Liver (tissue), 9 donors: ENCODE data around the gene ZNF438. TPM values are rescaled to one million over a fixed set of nuclear protein-coding genes. Genes with fewer than 3 reads are reported as not detected.

Experiments used
- DNase-seq: peaks from one replicate; pipeline ENCODE4 v3.0.0-alpha.2; 2017; ENCODE audit warnings: low spot score
- H3K27ac ChIP-seq, 2 donors: one replicate each; pipeline ENCODE4 v1.7.0; 2013; ENCODE audit warnings: inconsistent platforms in 2 of 2, low read length in 2 of 2, control low read depth in 1 of 2, low read depth in 1 of 2, mild to moderate bottlenecking in 1 of 2
- H3K27me3 ChIP-seq, 4 donors: one replicate each; pipeline versions ENCODE4 v1.6.1 to v1.7.0; 2013; ENCODE audit warnings: low read length in 3 of 4, inconsistent platforms in 1 of 4, mild to moderate bottlenecking in 1 of 4, moderate library complexity in 1 of 4; ENCODE audit not compliant: control insufficient read depth in 4 of 4, insufficient read depth in 4 of 4
- H3K36me3 ChIP-seq, 4 donors: one replicate each; pipeline versions ENCODE4 v1.6.1 to v1.7.0; 2013; ENCODE audit warnings: low read length in 3 of 4, mild to moderate bottlenecking in 3 of 4, low read depth in 1 of 4, moderate library complexity in 1 of 4; ENCODE audit not compliant: control insufficient read depth in 4 of 4, insufficient read depth in 3 of 4
- H3K4me1 ChIP-seq, 4 donors: one replicate each; pipeline versions ENCODE4 v1.6.1 to v1.7.0; 2013; ENCODE audit warnings: low read length in 3 of 4, mild to moderate bottlenecking in 3 of 4, moderate library complexity in 1 of 4; ENCODE audit not compliant: control insufficient read depth in 4 of 4, insufficient read depth in 4 of 4
- H3K4me3 ChIP-seq, 3 donors: one replicate each; pipeline versions ENCODE4 v1.6.1 to v1.7.0; 2013; ENCODE audit warnings: low read length in 3 of 3, control low read depth in 1 of 3, low read depth in 1 of 3, mild to moderate bottlenecking in 1 of 3
- H3K9ac ChIP-seq, 2 donors: one replicate each; pipeline ENCODE4 v1.7.0; 2013; ENCODE audit warnings: low read length in 2 of 2, mild to moderate bottlenecking in 2 of 2, moderate library complexity in 2 of 2, control low read depth in 1 of 2, low read depth in 1 of 2
- H3K9me3 ChIP-seq, 4 donors: one replicate each; pipeline versions ENCODE4 v1.6.1 to v1.7.0; 2013; ENCODE audit warnings: low read length in 3 of 4; ENCODE audit not compliant: control insufficient read depth in 4 of 4
- EGR1 ChIP-seq, 2 donors: IDR thresholded peaks; 2 replicates each; pipeline ENCODE4 v1.6.1; 2016 to 2018; ENCODE audit warnings: antibody characterized with exemption in 2 of 2, low read depth in 2 of 2
- FOXA1 ChIP-seq: IDR thresholded peaks from 2 replicates; pipeline ENCODE4 v1.6.1; 2016; ENCODE audit warnings: antibody characterized with exemption
- FOXA2 ChIP-seq: IDR thresholded peaks from 2 replicates; pipeline ENCODE4 v1.6.1; 2016; ENCODE audit warnings: antibody characterized with exemption
- GABPA ChIP-seq, 2 donors: IDR thresholded peaks in 1 of 2; conservative IDR thresholded peaks in 1 of 2; 2 replicates each; pipeline ENCODE4 v1.6.1; 2016; ENCODE audit warnings: antibody characterized with exemption in 2 of 2, mild to moderate bottlenecking in 1 of 2, moderate library complexity in 1 of 2
- HNF4A ChIP-seq, 2 donors: conservative IDR thresholded peaks; 2 replicates each; pipeline ENCODE4 v1.6.1; 2016; ENCODE audit warnings: antibody characterized with exemption in 2 of 2, mild to moderate bottlenecking in 2 of 2
- HNF4G ChIP-seq: IDR thresholded peaks from 2 replicates; pipeline ENCODE4 v1.6.1; 2016; ENCODE audit warnings: antibody characterized with exemption
- JUND ChIP-seq, 2 donors: IDR thresholded peaks; 2 replicates each; pipeline ENCODE4 v1.6.1; 2016; ENCODE audit warnings: antibody characterized with exemption in 2 of 2
- NR2F2 ChIP-seq: IDR thresholded peaks from 2 replicates; pipeline ENCODE4 v1.6.1; 2016; ENCODE audit warnings: antibody characterized with exemption
- RAD21 ChIP-seq, 2 donors: IDR thresholded peaks; 2 replicates each; pipeline ENCODE4 v1.6.1; 2016; ENCODE audit warnings: antibody characterized with exemption in 2 of 2, mild to moderate bottlenecking in 2 of 2
- RXRA ChIP-seq, 2 donors: IDR thresholded peaks; 2 replicates each; pipeline ENCODE4 v1.6.1; 2017 to 2018; ENCODE audit warnings: antibody characterized with exemption in 2 of 2, mild to moderate bottlenecking in 1 of 2
- SP1 ChIP-seq: IDR thresholded peaks from 2 replicates; pipeline ENCODE4 v1.6.1; 2018; ENCODE audit warnings: antibody characterized with exemption, mild to moderate bottlenecking
- TAF1 ChIP-seq: conservative IDR thresholded peaks from 2 replicates; pipeline ENCODE4 v1.6.1; 2016; ENCODE audit warnings: antibody characterized with exemption, mild to moderate bottlenecking
- YY1 ChIP-seq: IDR thresholded peaks from 2 replicates; pipeline ENCODE4 v1.6.1; 2016; ENCODE audit warnings: antibody characterized with exemption, mild to moderate bottlenecking
- ZBTB33 ChIP-seq: IDR thresholded peaks from 2 replicates; pipeline ENCODE4 v1.6.1; 2016; ENCODE audit warnings: antibody characterized with exemption
- WGBS: extraction: QIAGEN DNeasy Blood & Tissue Kit; methylation state at CpG from one replicate; pipeline ENCODE4 v1.1.7; 2013; 5-methylcytosine and 5-hydroxymethylcytosine counted together
- polyA plus RNA-seq, 2 donors: library from polyadenylated mRNA; stranded (reverse) in 1 of 2; unstranded in 1 of 2; fragments of 200-250 nt in 1 of 2; fragments of >200 nt in 1 of 2; fragmentation: Nextera tagmentation in 1 of 2; extraction: Ambion mirVana in 1 of 2; gene quantifications; one replicate each; pipeline versions ENCODE4 v1.2.1 to v1.2.3, GENCODE V29; 2013 to 2015
- total RNA-seq, 2 donors: library from RNA; depleted of rRNA; stranded (reverse); fragments of >200 nt; gene quantifications; one replicate each; pipeline ENCODE4 v1.2.3, GENCODE V29; 2014
- TF ChIP-seq, protein P1 (sequence below): IDR thresholded peaks from 2 replicates; pipeline ENCODE4 v1.6.1; 2016; ENCODE audit warnings: antibody characterized with exemption
- TF ChIP-seq, protein P2 (sequence below): IDR thresholded peaks from 2 replicates; pipeline ENCODE4 v1.6.1; 2016; ENCODE audit warnings: antibody characterized with exemption
- donor health status: healthy.
- donor health status: healthy.
- donor health status: healthy.
- donor health status: healthy.
- donor health status: healthy.

Gene ZNF438
- total and polyA plus RNA-seq, 4 donors, result 1.9 to 2.9 (median 2.2) TPM

DNA sequence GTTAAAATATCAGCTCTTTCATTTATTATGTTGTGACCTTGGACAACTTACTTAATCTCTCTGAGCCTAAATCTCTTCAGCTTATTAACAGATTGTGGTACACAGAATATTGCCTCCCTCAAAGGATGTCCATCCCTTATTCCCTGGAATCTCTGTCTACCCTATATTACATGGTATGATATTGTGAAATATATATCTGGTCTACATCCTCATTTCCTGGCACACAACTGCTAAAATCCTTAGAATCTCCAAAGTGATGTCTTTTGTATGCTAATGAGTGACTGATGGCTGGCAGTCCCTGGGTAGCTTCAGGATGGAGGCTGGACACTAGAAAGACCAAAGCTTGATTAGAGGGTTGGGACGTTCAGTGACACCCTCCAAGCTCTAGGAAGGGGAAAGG is 25.8 kb downstream of the ZNF438 start (continued):
- TF ChIP-seq, protein P1, sequence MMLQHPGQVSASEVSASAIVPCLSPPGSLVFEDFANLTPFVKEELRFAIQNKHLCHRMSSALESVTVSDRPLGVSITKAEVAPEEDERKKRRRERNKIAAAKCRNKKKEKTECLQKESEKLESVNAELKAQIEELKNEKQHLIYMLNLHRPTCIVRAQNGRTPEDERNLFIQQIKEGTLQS, result no peak
- TF ChIP-seq RAD21 (IDR thresholded peaks at IDR 0.05), result no peak
- no peak for TF ChIP-seq TAF1
- no peak for TF ChIP-seq HNF4A (conservative IDR thresholded peaks at IDR 0.05)
- no peak for TF ChIP-seq YY1
- no peak for TF ChIP-seq ZBTB33

DNA sequence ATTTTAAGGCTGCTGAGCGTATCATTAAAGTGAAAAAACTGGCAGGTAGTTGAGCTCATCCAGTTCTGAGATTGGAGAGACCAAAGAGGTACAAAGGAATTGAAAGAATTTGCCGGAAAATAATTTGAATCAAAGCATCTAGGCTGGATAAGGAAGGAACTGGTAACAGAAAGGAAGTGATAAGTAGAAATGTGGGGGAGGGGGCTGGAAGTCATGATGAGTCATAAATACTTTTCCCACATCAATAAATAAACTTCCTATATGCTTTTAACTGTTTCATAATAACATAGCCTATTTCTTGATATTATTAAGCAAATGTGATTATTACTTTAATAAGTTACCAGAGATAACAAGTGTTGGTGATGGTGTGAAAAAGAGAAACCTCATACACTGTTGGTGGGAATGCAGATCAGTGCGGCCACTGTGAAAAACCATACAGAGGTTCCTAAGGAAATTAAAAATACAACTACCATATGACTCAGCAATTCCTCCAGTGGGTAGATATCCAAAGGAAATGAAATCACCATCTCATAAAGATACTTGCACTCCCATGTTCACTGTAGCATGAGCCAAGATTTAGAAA is 27.0 kb downstream of the ZNF438 start:
- H3K27me3 ChIP-seq, result no peaks in the 10 kb centered on the region
- no peak overlapping the region for H3K4me3 ChIP-seq
- no peak for DNase-seq
- no peaks in the 10 kb centered on the region for H3K9me3 ChIP-seq
- H3K9ac ChIP-seq, result no peak overlapping the region
- H3K4me1 ChIP-seq, result no peaks in the 10 kb centered on the region
- H3K36me3 ChIP-seq, result no peaks in the 10 kb centered on the region
- WGBS, result 80% methylated on average over 3 of the region's 3 CpGs
- peak overlapping the region in 1 of 2 donors; percentile 23 for H3K27ac ChIP-seq
- TF ChIP-seq NR2F2 (no peak), FOXA2 (no peak), RXRA (IDR thresholded peaks at IDR 0.05) (no peak), JUND (IDR thresholded peaks at IDR 0.05) (peak in 1 of 2 donors; percentile 15), EGR1 (IDR thresholded peaks at IDR 0.05; ENCODE audit: low read depth in 2 of 2) (no peak), HNF4G (no peak), GABPA (IDR thresholded peaks at IDR 0.05 in 1 of 2, conservative IDR thresholded peaks at IDR 0.05 in 1 of 2) (no peak)
- TF ChIP-seq, protein P2, sequence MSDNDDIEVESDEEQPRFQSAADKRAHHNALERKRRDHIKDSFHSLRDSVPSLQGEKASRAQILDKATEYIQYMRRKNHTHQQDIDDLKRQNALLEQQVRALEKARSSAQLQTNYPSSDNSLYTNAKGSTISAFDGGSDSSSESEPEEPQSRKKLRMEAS, result no peak

DNA sequence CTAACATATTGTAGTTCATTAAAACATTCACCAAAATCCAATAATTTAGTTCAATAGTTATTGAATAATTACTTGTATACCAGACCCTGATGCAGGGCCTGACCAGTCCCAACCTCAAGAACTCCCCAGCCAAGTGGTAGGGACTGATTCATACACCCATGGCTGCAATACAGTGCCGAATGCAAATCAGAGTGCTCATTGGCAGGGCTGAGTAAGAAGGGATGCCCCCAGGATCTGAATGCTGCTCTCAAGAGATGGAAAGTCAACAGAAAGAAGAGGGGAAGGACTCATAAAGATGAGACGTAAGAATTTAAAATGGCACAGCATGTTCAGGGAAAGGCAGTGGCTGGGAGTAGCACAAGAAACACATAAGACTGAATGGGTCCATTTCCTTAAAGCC is 29.9 kb downstream of the ZNF438 start:
- no peak for DNase-seq
- Histone ChIP-seq H3K27me3 (no peaks in the 10 kb centered on the region), H3K4me3 (no peak overlapping the region), H3K9ac (no peak overlapping the region), H3K4me1 (no peaks in the 10 kb centered on the region), H3K27ac (no peak overlapping the region), H3K36me3 (no peaks in the 10 kb centered on the region), H3K9me3 (no peaks in the 10 kb centered on the region)
- 95% methylated on average over 2 of the region's 2 CpGs for WGBS
- TF ChIP-seq ZBTB33 (no peak), HNF4G (no peak), SP1 (no peak), RAD21 (IDR thresholded peaks at IDR 0.05) (no peak), NR2F2 (no peak), GABPA (IDR thresholded peaks at IDR 0.05 in 1 of 2, conservative IDR thresholded peaks at IDR 0.05 in 1 of 2) (no peak), JUND (IDR thresholded peaks at IDR 0.05) (no peak), FOXA1 (no peak)
